GM18909 (cell line): ENCODE data around the gene CSTPP1.

Experiments used
- ATAC-seq: cut with Tn5 transposase; IDR thresholded peaks from one replicate; pipeline ENCODE4 v1.9.1; 2021; ENCODE audit warnings: mild to moderate bottlenecking; ENCODE audit not compliant: unreplicated experiment, poor library complexity

Gene CSTPP1, protein sequence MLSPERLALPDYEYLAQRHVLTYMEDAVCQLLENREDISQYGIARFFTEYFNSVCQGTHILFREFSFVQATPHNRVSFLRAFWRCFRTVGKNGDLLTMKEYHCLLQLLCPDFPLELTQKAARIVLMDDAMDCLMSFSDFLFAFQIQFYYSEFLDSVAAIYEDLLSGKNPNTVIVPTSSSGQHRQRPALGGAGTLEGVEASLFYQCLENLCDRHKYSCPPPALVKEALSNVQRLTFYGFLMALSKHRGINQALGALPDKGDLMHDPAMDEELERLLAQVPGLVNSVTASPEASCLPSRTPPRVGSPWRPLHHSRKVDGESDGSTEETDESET

DNA sequence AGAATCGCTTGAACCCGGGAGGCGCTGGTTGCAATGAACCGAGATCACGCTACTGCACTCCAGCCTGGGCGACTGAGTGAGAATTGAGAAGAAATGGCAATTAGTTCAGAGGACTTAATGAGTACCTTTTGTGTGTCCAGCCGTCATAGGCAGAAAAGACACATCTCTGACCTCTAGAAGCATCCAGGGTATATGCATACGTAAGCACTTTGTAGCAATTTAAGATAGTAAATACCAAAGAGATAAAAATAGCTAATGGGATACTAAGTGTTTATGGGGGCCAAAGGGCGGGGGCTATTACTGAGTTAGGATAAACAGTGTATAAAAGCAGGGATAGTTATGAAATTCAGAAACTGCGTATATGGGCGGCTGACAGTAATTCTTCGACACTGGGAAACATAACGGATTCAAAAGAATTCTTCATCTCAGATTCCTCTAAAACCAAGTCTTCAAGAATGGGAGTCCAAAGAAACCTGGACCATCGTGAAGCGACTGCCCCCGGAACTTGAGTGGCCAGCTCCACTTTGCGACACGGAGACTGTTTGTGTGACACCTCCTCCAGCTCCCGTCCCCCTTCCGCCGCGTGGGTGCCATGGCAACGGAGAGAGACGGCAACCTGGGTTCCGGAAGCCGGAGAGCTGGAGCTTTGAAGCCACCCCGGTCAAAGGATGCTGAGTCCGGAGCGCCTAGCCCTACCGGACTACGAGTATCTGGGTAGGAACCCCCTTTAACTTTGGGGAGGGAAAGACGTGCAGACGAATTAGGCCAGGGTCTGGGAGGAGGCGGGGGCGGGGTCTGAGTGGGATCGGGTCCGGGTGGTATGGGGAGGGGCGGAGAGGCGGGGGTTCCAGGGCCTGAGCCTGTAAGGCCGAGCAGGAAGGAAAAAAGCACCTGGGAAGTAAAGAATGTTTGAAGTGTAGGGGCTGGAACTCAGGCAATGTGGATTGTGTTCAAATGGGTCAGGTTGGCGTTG lies at the start of gene CSTPP1:
Gene CSTPP1, plus strand, starts transcription at position 624 of the 973 bp plus-strand sequence. Its CDS starts 45 bp downstream, at position 669.
- ATAC-seq: peak; percentile 94

DNA sequence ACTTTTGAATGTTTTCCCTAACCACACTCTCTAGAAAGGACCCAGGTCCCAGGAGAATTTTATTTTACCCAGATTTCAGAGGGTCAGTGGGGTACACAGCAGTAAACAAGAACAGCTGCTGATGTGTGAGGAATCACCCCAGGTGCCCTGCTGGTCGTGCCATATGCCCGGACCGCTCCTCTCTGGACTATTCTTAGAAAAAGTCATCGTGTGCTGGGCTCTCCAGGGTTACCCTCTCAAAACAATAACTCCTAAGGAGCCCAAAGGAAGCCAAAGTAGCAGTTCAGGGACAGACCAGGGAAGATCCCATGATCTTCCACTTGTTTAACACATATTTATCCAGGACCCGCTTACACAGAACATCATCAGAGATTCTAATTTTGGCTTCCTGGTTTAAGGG lies 47.9 kb upstream of the CSTPP1 start:
- ATAC-seq: no peak

DNA sequence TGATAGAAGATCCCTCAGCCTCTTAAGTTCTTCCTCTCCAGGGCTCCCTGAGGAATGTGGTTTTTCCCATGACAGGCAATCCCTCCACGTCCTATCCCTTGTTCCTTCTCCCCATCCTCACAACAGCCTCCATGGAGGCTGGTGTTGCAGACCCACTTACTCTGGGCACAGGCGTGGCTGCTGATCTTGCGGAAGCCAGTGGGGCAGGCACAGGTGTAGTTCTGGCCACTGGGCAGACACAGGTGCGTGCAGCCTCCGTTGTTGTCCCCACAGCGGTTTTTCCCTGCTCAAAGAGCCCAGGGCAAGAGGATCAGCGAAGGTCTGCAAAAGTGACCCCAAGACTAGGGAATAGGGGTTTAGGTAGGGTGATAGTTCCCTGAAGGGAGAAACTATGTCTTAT lies 47.3 kb upstream of the CSTPP1 start:
- no peak for ATAC-seq

DNA sequence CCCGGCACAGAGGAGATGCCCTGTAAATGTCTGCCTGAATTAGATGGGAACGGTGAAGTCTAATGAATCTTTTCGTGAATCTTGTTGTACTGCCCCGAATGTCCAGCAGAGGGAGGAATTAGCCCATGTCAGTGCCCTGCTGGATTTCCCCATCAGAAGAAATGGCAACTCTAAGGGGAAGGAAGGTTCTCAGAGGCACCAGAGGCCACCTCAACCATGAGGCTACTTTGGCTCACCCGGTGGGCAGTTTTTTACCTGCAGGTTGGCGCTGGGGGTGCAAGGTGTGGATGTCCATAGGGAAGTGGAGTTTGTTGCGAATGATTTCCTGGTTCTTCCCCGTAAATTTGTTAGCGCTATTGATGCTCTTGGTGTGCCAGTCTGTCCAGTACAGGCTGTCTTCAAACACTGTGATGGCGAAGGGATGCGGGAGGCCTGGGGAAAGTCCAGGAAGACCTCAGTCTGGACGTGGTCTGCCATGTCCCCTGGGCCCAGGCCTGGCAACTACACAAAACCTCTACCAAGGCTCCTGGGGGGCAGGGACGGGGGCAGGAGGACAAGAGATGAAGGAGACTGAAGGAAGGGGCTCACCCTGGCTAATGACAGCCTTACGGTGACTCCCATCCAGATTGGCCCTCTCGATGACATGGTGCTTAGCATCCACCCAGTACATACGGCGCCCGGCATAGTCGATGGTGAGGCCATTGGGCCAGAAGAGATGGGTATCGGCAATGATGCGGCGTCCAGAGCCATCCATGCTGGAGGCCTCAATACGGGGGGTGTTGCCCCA lies 46.7 kb upstream of the CSTPP1 start:
- ATAC-seq: no peak

DNA sequence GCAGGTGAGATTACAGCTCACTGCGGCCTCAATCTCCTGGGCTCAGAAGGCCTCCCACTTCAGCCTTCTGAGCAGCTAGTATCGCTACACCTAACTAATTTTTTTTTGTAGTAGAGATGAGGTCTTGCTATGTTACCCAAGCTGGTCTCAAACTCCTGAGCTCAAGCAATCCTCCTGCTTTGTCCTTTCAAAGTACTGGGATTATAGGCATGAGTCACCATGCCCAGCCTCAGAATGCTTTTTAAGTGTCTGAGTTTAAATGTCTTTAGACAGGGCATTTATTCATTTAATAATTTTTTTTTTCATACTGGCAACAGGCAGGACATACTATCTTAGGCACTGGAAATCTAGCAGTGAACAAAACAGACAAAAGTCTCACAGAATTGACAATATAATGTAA lies 45.9 kb upstream of the CSTPP1 start:
- ATAC-seq: no peak

DNA sequence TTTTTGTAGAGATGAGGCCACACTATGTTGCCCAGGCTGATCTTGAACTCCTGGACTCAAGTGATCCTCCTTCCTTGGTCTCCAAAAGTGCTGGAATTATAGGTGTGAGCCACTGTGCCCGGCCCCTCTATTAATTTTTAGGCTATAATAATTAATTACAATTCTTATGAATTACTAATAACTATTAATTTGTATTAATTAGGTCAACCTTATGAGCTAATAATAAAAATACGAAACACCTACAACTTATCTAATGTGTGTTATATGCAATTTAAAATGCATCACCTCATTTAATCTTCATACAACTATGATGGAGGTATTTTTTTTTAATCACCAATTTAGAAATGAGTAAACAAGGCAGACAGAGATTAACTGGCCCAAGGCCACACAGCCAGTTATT lies 44.5 kb upstream of the CSTPP1 start:
- ATAC-seq: no peak

DNA sequence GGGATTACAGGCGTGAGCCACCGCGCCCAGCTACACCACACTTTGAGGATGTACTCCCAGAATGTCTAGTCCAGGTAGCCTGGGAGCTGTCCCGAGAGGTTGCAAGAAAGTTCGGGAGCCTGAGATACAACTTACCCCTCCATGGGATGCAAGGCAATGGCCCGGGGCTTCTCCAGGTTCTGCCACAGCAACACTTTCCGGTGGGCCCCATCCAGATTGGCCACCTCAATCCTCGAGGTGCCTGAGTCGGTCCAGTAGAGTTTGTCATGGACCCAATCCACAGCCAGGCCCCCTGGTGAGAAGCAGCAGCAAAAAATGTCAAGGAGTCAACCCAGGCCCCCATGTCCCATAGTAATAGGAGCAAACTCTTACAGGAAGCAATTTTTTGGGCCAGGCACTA lies 43.7 kb upstream of the CSTPP1 start:
- ATAC-seq: no peak

DNA sequence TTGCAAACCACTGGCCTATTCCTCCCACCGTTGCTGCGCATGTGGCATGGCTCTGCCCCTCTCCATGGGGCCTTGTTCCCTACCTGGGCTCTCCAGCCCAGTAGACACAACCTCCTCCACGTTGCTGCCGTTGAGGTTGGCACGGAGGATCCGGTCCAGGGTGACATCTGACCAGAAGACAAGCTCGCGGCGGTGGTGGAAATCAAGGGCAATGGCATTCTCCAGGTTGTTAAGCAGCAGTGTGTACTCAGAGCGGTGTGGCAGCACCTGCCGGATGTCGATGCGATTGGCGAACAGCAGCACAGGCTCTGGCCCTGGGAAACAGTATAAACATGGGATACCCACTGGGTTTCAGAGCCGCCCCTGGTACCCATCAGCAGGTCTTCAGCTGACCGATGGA lies 42.1 kb upstream of the CSTPP1 start:
- ATAC-seq: no peak

DNA sequence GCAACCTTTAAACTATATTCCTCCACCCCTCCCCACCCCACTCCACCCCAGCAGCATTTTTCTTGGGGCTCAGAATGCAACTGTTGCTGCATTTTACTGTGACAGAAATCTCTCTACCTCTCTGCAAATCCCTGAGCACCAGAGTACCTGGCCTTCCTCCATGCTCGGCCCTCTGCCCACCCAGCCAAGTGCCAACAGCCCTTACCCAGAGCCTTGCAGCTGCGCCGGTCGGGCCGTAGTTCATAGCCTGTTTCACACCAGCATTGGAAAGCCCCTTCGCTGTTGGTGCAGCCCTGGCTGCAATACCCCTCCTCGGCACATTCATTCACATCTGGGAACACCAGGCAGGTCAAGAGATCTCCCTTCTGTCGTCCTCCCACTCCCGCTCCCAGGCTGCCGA lies 41.6 kb upstream of the CSTPP1 start:
- ATAC-seq: no peak

DNA sequence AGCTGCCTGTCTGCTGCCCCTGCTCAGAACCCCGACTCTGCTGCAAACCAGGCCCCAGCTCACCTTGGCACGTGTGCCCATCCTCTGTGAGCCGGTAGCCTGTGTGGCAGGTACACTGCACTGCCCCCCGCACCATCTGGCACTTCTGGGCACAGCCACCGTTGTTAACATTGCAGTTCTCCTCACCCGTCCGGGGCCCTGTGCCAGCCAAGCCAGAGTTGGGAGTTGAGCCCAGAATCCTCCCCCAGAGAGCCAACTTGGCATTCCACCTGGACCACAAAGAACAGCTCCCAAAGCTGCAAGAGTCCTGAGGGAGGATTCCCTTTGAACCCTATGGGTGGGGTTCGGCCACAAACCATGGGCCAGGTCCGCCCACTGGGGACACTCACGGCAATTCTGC lies 40.7 kb upstream of the CSTPP1 start:
- no peak for ATAC-seq

DNA sequence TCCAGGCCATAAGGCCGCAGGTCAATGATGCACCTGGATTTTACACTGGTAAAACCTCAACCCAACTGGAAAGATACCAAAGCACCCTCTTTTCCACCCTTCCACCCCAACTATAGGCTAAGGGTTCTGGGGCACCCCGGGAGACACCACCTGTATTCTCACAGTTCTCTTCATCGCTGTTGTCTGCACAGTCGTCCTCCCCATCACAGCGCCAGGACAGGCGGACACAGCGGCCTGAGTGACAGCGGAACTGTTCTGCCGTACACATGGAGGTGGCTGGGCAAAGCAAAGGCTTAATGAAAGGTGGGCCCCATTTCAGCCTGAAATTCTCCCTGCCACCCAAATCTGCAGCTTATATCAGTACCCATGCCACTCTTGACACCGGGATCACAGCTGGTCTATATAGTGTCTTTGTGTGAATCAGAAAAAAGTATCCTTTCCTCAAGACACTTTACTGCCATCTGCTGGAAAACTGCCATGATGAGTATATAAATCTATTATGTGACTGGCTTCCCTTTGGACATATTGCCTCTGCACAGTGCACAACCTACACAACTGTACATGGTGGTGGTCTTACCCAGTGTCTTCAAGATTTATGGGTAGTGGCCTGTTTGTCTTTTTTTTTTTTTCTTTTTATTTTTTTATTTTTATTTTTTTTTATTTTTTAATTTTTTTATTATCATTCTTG lies 39.7 kb upstream of the CSTPP1 start:
- no peak for ATAC-seq

DNA sequence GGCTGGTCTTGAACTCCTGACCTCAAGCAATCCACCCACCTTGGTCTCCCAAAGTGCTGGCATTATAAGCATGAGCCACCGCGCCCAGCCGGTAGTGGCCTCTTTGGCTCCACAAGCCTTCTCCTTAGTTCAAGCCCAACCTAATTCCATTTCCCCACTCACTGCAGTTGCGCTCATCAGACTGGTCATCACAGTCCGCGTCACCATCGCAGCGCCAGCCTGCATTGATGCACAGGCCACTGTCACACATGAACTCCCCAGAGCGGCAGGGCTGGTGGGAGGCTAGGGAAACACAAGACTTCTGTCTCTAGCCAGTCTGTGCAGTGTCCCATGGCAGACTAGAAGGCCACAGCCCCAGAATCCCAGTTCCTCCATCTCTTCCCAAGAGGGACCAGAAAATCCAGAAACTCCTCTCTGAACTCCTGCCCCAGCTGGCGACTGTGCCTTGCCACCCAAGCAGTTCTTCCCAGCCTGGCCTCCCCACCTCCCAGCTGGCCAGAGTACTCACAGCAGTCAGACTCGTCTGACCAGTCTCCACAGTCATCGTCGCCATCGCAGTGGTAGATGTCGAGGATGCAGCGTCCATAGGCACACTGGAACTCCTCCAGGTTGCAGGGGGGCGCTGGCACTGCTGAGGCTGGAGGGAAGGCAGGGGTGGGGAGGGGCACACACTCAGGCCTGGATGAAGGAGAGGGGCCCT lies 38.0 kb upstream of the CSTPP1 start:
- no peak for ATAC-seq

DNA sequence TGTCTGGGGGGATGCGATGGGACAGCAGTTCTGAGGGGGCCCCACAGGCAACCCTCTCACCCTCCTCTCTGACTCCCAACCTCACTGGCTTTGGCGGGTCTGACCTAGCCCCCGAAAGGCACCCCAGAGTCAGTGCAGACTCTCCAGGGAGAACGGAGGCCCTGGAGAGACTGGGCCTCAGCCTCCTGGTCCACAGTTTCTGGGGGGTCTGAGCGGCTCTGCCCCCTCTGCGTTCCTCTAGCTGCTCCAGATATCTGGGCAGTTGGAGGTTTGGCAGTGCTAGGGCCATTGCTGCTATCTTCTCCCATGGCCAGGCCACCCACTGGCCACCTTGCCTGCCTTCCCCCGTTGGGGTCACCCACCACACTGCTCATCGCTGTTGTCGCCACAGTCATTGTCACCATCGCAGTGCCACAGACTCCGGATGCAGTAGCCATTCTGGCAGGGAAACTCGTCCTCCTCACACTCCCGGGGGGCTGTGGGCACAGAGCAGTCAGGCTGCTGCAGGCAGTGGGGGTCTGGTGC lies 37.0 kb upstream of the CSTPP1 start:
- no peak for ATAC-seq

DNA sequence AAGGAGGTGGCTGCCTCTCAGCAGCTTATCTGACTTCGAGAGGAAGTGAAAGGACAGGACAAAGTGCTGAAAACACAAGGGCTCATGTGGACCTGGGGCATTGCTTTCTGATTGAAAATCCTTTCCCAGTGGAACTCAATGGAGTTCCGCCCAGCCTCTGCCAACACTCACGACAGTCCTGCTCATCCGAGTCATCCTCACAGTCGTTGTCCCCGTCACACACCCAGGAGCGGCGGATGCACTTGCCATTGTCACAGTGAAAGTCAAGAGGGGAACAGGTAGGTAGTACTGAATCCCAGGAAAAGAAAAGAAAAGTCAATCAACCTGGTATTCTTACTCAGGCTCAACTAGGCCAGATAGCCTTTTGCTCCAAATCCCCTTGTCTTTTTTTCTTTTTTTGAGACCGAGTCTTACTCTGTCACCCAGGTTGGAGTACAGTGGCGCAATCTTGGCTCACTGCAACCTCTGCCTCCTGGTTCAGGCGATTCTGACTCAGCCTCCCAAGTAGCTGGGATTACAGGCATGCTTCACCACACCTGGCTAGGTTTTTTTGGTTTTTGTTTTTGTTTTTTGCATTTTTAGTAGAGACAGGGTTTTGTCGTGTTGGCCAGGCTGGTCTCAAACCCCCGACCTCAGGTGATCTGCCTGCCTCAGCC lies 36.3 kb upstream of the CSTPP1 start:
- ATAC-seq: no peak

DNA sequence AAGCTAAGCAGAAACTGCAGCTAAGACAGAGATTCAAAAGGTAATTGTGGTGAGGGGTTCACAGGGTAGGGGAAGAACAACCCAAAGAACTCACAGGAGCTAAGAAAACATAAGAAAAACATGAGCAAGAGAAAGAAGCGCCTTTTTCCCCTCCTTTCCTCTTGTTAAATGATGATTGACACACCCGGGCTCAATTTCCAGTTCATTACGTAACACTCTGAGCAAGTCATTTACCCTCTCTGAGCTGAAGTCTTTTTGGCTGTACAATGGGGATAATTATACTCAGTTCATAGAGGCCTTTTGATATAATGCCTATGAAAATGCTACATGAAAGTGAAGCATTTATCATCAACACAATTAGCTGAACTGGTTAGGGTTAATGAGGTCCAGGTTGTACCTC lies 35.4 kb upstream of the CSTPP1 start:
- no peak for ATAC-seq

DNA sequence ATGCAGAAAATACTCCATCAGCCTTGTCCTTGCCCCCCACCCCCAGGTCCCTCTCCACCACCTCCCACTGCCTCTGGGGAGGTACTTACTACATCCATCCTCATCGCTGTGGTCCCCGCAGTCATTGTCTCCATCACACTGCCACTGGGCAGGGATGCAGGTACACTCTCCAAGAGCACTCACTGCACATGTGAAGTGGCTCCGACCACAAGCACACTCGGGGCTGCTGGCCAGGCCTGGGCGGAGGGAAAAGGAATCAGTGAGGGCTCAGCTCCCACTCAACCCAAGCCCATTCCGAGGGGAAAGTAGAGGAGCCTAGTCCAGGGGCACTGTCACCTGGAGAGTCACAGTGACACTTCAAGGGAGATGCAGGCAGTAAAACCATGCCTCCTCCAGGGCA lies 33.9 kb upstream of the CSTPP1 start:
- no peak for ATAC-seq

DNA sequence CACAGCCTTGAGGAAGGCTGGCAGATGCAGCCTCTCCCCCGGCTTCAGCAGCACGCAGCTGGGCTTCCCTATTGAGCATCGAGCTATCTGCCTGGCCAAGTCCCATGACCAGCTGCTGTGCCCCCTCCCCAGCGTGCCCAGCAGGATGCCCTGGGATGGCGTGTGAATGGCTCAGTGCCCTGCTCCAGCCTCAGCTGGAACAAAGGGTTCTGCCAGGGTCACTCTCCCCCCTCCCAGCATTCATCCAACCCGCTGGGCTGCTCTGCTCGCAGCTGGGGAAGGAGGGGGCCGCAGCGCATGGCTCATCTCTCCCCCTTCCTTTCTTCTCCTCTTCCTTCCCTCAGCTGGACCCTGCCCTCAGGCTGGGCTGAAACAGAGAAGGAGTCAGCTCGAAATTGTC lies 32.7 kb upstream of the CSTPP1 start:
- ATAC-seq: no peak

DNA sequence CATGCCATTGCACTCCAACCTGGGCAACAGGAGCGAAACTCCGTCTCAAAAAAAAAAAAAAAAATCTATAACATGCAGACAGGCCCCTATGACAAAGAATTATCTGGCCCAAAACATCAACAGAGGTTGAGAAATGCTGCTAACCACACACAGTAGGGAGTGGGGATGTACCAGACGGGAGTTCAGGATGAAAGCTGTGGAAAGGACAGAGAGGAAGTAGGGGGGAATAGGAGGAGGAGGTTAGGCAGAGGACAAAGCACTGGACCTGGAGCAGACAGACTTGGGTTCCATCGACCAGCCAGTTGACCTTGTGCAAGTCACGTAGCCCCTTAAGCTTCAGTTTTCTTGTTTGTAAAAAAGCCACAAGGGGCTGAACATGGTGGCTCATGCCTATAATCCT lies 30.8 kb upstream of the CSTPP1 start:
- no peak for ATAC-seq

DNA sequence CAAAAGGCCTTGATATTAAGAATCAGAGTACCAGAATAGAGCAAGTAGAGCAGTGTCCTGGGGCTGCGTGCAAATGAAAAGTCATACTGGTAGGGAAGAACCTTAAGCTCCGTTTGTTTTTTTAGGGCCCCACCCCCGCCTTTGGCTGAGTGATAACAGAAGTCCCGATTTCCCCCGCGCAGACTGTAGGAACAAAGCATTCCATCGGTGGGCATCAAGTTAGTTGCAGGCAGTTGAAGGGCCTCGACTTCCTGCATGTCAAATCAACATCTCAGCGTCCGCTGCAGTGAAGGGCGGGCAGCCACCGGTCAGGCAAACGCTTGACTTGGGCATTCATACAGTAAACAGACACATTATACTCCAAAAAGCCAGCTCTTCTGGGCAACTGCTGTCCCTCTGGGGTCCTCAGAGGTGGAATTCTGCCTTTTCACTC lies 29.9 kb upstream of the CSTPP1 start:
- no peak for ATAC-seq
